HG02840 (cell line): ENCODE data around the gene MYO15A.

Experiments used
- ATAC-seq: cut with Tn5 transposase; IDR thresholded peaks from one replicate; pipeline ENCODE4 v1.9.1; 2021; ENCODE audit warnings: mild to moderate bottlenecking, moderate library complexity, moderate number of reproducible peaks; ENCODE audit not compliant: unreplicated experiment, low FRiP score

Gene MYO15A

GRCh38 chr17:18122990-18123753 is 14.6 kb downstream of the MYO15A start:
- ATAC-seq: no peak

DNA sequence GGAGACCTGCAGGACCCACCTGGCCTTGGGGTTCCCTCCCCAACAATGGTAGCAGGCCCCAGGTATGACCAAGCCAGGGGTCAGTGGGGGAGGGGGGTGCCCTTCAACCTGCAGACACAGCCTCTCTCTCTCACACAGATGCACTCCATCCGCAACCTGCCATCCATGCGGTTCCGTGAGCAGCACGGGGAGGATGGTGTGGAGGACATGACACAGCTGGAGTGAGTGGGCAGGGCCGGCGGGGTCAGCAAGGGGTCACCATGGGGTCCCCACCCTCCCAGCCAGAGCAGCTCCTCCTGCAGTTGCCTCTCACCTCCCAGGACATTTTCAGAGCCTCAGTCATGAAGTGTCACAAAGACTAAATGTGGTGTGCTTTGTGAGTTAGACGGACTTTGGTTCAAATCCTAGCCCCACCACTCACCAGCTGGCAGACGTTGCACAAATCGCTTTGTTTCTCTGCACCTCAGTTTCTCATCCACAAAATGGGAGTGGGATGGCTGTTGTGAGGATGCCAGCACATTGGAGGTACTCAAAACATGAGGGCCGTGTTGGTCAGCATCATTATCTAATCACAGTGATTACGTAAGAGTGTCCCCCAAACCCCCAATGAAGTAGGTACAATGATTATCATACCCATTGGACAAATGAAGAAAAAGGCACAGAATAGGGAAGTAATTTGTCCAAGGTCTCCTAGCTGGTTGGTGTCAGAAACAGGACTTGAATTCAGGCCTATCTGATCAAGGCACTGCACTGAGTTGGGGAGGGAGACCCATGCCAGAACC is 16.0 kb downstream of the MYO15A start:
- ATAC-seq: no peak

DNA sequence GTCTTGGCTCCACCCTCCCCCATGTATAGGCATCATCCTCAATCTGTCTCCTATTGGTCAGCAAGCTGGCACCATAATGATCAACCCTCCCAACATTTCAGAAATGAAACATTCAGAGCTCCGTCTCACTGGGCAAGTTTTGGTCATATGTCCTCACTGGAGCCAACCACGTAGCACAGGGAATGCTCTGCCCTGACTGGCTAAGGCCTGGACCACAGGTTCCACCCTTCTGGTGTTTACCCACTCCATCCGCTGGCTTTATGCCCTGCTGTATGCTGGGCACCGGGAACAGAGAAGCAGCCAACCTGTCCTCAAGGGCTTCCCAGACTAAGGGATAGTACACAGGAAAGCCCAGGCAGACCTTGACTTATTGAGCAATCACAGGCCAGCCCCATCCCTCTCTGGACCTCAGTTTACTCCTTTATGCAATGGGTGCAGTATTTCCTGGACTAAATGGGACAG is 20.5 kb downstream of the MYO15A start:
- ATAC-seq: no peak

- ATAC-seq: no peak
Observed at GRCh38 chr17:18132711-18133110, 24.2 kb downstream of the MYO15A start.

GRCh38 chr17:18136357-18136756 is 27.8 kb downstream of the MYO15A start:
- no peak for ATAC-seq

GRCh38 chr17:18138065-18138749 is 29.7 kb downstream of the MYO15A start:
- no peak for ATAC-seq

- ATAC-seq: no peak
Observed at GRCh38 chr17:18139092-18139491, 30.5 kb downstream of the MYO15A start.

DNA sequence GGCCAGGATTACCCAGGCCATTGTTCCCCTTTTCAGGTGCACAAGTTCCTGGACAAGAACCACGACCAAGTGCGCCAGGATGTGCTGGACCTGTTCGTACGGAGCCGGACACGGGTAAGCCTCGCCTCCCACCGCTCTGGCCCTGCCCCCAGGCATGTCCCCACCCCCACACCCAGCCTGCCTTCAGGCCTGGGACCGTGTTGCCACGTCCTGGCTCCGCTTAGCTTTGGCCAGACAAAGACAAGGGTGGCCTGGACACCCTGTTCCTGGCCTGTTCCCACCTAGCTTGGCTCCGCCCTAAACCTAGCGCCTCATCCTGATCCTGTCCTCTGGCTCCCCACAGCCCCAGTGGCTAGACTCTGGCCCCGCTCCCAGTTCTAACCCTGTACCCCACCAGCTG is 30.9 kb downstream of the MYO15A start:
- no peak for ATAC-seq

DNA sequence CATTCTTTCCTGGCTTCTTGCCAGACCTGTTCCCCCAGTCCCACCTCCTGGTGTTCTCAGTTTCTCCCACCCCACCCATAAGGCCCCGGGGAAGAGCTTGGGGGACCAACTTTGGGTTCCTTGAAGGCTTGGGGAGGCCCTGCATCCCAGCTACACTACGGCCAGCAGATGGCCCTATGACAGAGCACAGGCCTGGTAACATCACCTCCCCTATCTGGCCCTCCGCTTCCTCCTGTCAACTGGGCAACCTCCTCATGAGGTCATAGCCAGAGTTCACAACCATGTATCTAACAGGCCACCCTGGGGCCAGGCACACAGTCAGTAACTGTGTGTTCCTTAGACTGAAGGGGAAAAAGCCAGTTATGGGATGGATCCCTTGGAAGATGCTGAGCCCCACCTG is 31.4 kb downstream of the MYO15A start:
- no peak for ATAC-seq

DNA sequence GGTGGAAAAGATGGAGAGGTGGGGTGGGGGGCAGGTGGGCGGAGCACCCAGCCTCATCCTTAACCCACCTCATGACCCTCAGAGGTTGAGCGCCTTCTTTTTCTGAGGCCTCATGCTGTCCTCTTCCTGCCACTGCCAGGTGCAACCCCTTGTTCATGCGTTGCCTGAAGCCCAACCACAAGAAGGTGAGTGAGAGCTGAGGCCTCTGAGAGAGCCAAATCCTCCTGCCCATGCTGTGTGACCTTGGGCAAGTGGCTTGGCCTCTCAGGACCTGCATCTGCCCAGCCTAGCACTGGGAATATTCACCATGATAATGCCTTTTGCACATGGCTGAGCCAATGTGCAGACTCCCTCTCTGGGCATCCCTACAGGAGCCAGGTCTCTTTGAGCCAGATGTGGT is 32.1 kb downstream of the MYO15A start:
- ATAC-seq: no peak

- ATAC-seq: no peak
Observed at GRCh38 chr17:18141210-18141803, 32.8 kb downstream of the MYO15A start.

DNA sequence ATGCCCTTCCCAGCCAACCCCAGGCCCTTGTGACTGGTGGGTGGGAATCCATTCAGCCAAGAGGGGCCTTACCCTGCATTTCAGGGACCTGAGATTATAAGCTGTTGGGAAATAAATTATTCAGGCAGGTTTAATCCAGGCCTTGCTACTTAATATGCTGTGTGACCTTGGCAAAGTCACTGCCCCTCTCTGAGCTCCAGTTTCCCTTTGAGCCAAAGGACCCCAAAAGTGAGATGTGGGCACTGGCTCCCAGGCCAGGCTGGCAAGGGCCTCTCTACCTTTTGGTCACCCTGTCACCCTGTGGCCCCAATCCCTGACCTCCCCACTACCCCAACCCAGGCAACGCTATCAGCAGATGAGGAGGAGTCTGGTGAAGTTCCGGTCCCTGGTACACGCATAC is 33.9 kb downstream of the MYO15A start:
- no peak for ATAC-seq

DNA sequence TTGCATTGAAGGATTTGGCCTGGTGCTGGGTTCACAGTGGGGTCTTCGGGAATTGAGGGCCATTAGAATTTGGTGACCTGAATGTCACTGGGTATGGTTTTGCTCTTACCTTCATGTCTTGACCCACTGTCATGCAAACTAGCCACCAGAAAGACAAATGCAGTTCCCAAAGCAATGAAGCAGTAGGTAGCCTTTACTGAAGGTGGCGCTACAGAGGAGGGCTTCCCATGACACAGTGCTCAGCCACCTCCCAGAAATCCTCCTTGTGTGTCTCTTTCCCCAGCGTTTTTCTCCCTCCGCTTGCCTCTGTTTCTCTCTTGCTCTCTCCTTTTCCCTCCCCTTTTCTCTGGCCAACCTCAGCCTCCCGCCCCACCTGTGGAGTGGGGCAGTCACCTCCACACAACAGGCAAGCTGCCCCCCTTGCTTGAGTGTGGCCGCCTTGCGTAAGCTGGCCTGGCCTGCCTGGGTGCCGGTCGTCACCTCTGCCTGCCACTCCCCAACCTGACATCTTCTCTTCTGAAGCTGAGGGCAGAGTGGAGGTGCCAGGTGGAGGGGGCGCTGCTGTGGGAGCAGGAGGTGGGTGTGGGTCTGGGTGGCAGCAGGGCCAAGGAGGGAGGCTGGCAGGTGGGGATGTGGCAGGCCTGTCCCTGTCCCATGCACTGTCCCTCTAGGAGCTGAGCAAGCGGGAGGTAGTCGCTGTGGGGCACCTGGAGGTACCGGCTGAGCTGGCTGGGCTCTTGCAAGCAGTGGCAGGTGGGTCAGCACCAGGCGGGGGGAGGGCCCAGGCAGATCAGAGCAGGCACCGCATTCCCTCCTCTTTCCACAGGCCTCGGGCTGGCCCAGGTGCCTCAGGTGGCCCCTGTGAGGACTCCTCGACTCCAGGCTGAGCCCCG is 34.7 kb downstream of the MYO15A start:
- ATAC-seq: no peak

DNA sequence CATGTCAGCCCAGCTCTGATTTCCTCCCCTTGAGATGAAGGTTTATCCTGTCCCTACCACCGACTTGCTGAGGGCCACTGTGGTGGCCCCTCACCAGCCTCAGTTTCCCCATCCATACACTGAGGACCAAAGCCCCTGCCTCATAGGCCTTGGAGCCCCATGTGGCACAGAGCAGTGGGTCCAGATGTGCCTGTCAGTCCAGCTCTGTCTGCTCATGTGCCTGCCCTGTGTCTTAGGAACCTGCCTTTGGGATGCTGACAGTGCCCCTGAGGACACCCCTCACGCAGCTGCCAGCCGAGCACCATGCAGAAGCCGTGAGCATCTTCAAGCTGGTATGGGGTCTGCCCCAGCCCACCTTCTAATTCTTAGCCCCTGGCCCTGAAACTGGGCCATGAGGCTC is 35.7 kb downstream of the MYO15A start:
- ATAC-seq: no peak

GRCh38 chr17:18144855-18145254 is 36.3 kb downstream of the MYO15A start:
- no peak for ATAC-seq

DNA sequence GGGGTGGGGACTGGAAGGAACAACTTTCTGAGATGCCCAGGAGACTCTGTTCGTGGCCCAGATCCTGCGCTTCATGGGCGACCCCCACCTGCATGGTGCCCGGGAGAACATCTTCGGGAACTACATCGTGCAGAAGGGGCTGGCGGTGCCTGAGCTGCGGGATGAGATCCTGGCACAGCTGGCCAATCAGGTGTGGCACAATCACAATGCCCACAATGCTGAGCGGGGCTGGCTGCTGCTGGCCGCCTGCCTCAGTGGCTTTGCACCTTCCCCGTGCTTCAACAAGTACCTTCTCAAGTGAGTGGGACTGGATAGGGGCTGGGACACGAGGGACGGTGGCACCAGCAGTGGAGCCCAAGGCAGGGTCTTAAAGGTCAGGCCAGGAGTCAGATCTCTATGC is 37.3 kb downstream of the MYO15A start:
- no peak for ATAC-seq

DNA sequence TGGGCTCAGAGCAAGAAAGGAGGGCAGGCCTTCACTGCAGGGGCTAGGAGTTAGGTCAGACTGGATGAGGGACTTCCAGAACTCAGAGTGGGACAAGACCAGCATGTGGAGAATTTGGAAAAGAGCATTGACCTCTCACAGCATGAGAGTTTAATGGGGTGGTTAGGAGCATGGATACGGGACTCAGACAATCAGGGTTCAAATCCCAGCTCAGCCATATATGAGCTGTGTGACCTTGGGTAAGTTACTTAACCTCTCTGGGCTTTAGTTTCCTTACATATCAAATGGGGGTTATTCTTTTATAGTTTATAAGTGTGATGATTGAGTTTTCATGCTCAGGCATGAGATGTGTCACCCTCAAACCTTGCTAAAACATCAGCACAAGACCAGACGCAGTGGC is 37.7 kb downstream of the MYO15A start:
- no peak for ATAC-seq

- ATAC-seq: no peak
Observed at GRCh38 chr17:18146980-18147379, 38.4 kb downstream of the MYO15A start.

DNA sequence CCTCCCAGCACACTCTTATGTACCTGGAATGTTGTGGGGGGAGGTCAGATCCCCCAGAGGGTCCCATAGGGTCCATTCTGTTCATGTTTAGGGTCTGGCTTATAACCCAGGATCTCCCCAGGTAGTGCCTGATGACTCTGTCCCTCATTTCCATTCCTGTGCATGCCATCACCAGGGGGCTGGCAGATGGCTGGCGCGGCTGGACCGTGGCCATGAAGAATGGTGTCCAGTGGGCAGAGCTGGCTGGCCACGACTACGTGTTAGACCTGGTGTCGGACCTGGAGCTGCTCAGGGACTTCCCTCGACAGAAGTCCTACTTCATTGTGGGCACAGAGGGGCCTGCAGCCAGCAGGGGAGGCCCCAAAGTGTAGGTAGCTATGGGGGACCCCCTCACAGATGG is 40.0 kb downstream of the MYO15A start:
- ATAC-seq: no peak

DNA sequence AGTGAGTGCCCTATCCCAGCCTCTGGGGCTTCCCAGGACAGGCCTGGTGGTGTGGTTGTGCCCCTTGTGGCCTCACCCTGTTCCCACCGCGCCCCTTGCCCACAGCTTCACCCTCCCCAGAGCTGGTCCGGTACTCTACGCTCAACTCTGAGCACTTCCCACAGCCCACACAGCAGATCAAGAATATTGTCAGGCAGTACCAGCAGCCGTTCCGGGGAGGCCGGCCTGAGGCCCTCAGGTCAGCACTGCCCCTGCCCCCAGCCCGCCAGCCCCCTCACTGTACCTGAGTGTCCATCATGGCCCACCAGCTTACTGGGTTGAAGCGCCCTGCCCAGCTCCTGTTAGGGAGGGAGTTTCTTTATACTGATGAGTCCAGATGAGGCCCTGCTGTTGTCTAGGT is 42.7 kb downstream of the MYO15A start:
- ATAC-seq: no peak
